Umbilical cord (tissue), 2 donors: ENCODE data around the gene GNAQ. TPM values are rescaled to one million over a fixed set of nuclear protein-coding genes. Genes with fewer than 3 reads are reported as not detected.
"Not testable (repeated sequence)": the region's sequence is repeated elsewhere in the genome, so short reads cannot be mapped to it uniquely, and the experiment has no call there.

Source experiments
- DNase-seq: peaks from one replicate; pipeline ENCODE4 v3.0.0-alpha.2; 2015; ENCODE audit warnings: low spot score
- total RNA-seq: library from RNA; depleted of rRNA; stranded (reverse); fragments of >200 nt; gene quantifications from one replicate; pipeline ENCODE4 v1.2.3, GENCODE V29; 2014; ENCODE audit warnings: low replicate concordance; ENCODE audit not compliant: insufficient read depth

Gene GNAQ
- total RNA-seq, 1 donor from 2014 or later = 62.4 TPM

GRCh38 chr9:77906991-77907390 is 124.6 kb downstream of the GNAQ start:
- no peak for DNase-seq

- DNase-seq = no peak
These were observed 127.8 kb downstream of the GNAQ start for GRCh38 chr9:77903666-77904285.

GRCh38 chr9:77901771-77902170 is 129.8 kb downstream of the GNAQ start:
- DNase-seq = no peak

GRCh38 chr9:77901018-77901417 is 130.6 kb downstream of the GNAQ start:
- no peak for DNase-seq

- peak; percentile 58 for DNase-seq
These were observed 131.8 kb downstream of the GNAQ start for GRCh38 chr9:77899679-77900354.

- DNase-seq = no peak
These were observed 132.7 kb downstream of the GNAQ start for GRCh38 chr9:77898864-77899263.

GRCh38 chr9:77896938-77897667 is 134.5 kb downstream of the GNAQ start:
- DNase-seq = no peak

- DNase-seq = no peak
These were observed 135.2 kb downstream of the GNAQ start for GRCh38 chr9:77896269-77896937.

- DNase-seq = no peak
These were observed 137.9 kb downstream of the GNAQ start for GRCh38 chr9:77893706-77894105.

GRCh38 chr9:77892955-77893514 is 138.6 kb downstream of the GNAQ start:
- DNase-seq = no peak

GRCh38 chr9:77892171-77892570 is 139.4 kb downstream of the GNAQ start:
- DNase-seq = peak; percentile 57

GRCh38 chr9:77891128-77891800 is 140.3 kb downstream of the GNAQ start:
- DNase-seq = no peak

- DNase-seq = no peak
These were observed 143.9 kb downstream of the GNAQ start for GRCh38 chr9:77887662-77888061.

GRCh38 chr9:77885104-77885672 is 146.4 kb downstream of the GNAQ start:
- DNase-seq = peak; percentile 63

- DNase-seq = no peak
These were observed 147.5 kb downstream of the GNAQ start for GRCh38 chr9:77883846-77884771.

- DNase-seq = no peak
These were observed 148.5 kb downstream of the GNAQ start for GRCh38 chr9:77883133-77883532.

- no peak for DNase-seq
These were observed 149.3 kb downstream of the GNAQ start for GRCh38 chr9:77882294-77882693.

- not testable (repeated sequence) for DNase-seq
These were observed 150.0 kb downstream of the GNAQ start for GRCh38 chr9:77881634-77882033.

GRCh38 chr9:77881111-77881510 is 150.5 kb downstream of the GNAQ start:
- no peak for DNase-seq

- peak; percentile 81 for DNase-seq
These were observed 152.1 kb downstream of the GNAQ start for GRCh38 chr9:77879437-77879943.
